CD8-positive, alpha-beta memory T cell (primary cell): ENCODE data around the gene TADA2A. TPM values are rescaled to one million over a fixed set of nuclear protein-coding genes. Genes with fewer than 3 reads are reported as not detected.

Experiments
- CTCF ChIA-PET: fragments of 350-600 bp; sonication (Branson Sonifier 250); formaldehyde crosslinking; loops from one replicate; lab custom pipeline; 2021; ENCODE audit warnings: antibody characterized with exemption; lab: Charles Lee
- POLR2A ChIA-PET: fragments of 350-600 bp; sonication (Branson Sonifier 250); formaldehyde crosslinking; loops from one replicate; lab custom pipeline; 2021; ENCODE audit warnings: antibody characterized with exemption; lab: Charles Lee
- DNase-seq, 5 donors: peaks; one replicate each; pipeline versions ENCODE4 v3.0.0 to v3.0.0-alpha.2; 2020 to 2022; ENCODE audit warnings: mixed read lengths in 1 of 5
- H3K27ac ChIP-seq: one replicate; pipeline ENCODE4 v1.7.0; 2013; ENCODE audit warnings: low read depth, mild to moderate bottlenecking, low read length, moderate library complexity
- H3K27me3 ChIP-seq: 2 replicates; pipeline ENCODE4 v1.7.0; 2013; ENCODE audit warnings: low read length, mild to moderate bottlenecking; ENCODE audit not compliant: insufficient read depth, poor library complexity, severe bottlenecking
- H3K36me3 ChIP-seq: 2 replicates; pipeline ENCODE4 v1.7.0; 2013; ENCODE audit warnings: mild to moderate bottlenecking, low read length, moderate library complexity; ENCODE audit not compliant: insufficient read depth
- H3K4me1 ChIP-seq: 2 replicates; pipeline ENCODE4 v1.7.0; 2013; ENCODE audit warnings: mild to moderate bottlenecking, low read length, moderate library complexity; ENCODE audit not compliant: insufficient read depth
- H3K4me3 ChIP-seq: 2 replicates; pipeline ENCODE4 v1.7.0; 2013; ENCODE audit warnings: mild to moderate bottlenecking, low read length
- H3K9me3 ChIP-seq: 2 replicates; pipeline ENCODE4 v1.7.0; 2013; ENCODE audit warnings: mild to moderate bottlenecking, low read length
- H3K27ac Mint-ChIP-seq, 8 donors: one replicate each; pipeline ENCODE4 v1.8.0; 2020 to 2021; ENCODE audit warnings: mixed read lengths in 8 of 8, mild to moderate bottlenecking in 6 of 8, inconsistent platforms in 3 of 8, moderate library complexity in 3 of 8
- H3K27me3 Mint-ChIP-seq, 2 donors: one replicate each; pipeline ENCODE4 v1.8.0; 2020 to 2021; ENCODE audit warnings: mixed read lengths in 2 of 2, mild to moderate bottlenecking in 1 of 2, moderate library complexity in 1 of 2
- H3K36me3 Mint-ChIP-seq, 3 donors: one replicate each; pipeline ENCODE4 v1.8.0; 2020 to 2021; ENCODE audit warnings: mixed read lengths in 3 of 3, inconsistent platforms in 1 of 3, mild to moderate bottlenecking in 1 of 3
- H3K4me1 Mint-ChIP-seq, 3 donors: one replicate each; pipeline ENCODE4 v1.8.0; 2020 to 2021; ENCODE audit warnings: mixed read lengths in 3 of 3, inconsistent platforms in 1 of 3, mild to moderate bottlenecking in 1 of 3
- H3K4me3 Mint-ChIP-seq, 7 donors: one replicate each; pipeline ENCODE4 v1.8.0; 2020 to 2021; ENCODE audit warnings: mixed read lengths in 7 of 7, mild to moderate bottlenecking in 6 of 7, moderate library complexity in 4 of 7, inconsistent platforms in 2 of 7
- H3K9me3 Mint-ChIP-seq, 5 donors: one replicate each; pipeline ENCODE4 v1.8.0; 2020 to 2022; ENCODE audit warnings: mixed read lengths in 5 of 5, mild to moderate bottlenecking in 3 of 5, moderate library complexity in 2 of 5, inconsistent platforms in 1 of 5
- polyA plus RNA-seq: library from polyadenylated mRNA; unstranded; fragments of 300-500 nt; fragmentation: Illumina TruSeq; gene quantifications from one replicate; pipeline ENCODE4 v1.2.3, GENCODE V29; 2021
- total RNA-seq, 2 experiments: library from RNA; stranded (reverse); gene quantifications; one replicate each; pipeline ENCODE4 v1.2.3, GENCODE V29; 2021

The TADA2A gene, protein sequence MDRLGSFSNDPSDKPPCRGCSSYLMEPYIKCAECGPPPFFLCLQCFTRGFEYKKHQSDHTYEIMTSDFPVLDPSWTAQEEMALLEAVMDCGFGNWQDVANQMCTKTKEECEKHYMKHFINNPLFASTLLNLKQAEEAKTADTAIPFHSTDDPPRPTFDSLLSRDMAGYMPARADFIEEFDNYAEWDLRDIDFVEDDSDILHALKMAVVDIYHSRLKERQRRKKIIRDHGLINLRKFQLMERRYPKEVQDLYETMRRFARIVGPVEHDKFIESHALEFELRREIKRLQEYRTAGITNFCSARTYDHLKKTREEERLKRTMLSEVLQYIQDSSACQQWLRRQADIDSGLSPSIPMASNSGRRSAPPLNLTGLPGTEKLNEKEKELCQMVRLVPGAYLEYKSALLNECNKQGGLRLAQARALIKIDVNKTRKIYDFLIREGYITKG
- 10 to 100 TPM; 42.3 to 46.0 TPM for total RNA-seq
- polyA plus RNA-seq: 12.8 TPM

- Histone ChIP-seq H3K27me3 (no peaks in the 10 kb centered on the region), H3K27ac (peak within 1 kb of the TSS; percentile 76), H3K9me3 (no peaks in the 10 kb centered on the region), H3K36me3 (peaks cover 5% of the 10 kb centered on the region), H3K4me1 (peaks cover 16% of the 10 kb centered on the region), H3K4me3 (peak within 1 kb of the TSS; percentile 96)
- ChIA-PET POLR2A (interaction anchor here (0.5 to 1.7 kb wide), 3 partner anchors 34 to 203 kb away, joined by 3 to 8 read pairs (median 6); partner anchors contain the start of genes DUSP14 and SYNRG), CTCF (interaction anchor here (1.3 kb wide), 1 partner anchor 203 kb away, joined by 4 read pairs; the partner anchor contains the start of gene SYNRG)
- Mint-ChIP-seq H3K4me1 (peaks cover 36 to 63% (median 51%) of the 10 kb centered on the region in 3 donors), H3K27ac (peak within 1 kb of the TSS; percentile 87 to 98 (median 96)), H3K27me3 (no peaks in the 10 kb centered on the region), H3K36me3 (peaks cover 0 to 23% (median 4%) of the 10 kb centered on the region in 3 donors), H3K4me3 (peak within 1 kb of the TSS; percentile 95 to 100 (median 96)), H3K9me3 (no peaks in the 10 kb centered on the region)
- peak; percentile 68 to 81 (median 73) for DNase-seq
Observed at GRCh38 chr17:37406635-37407461, at the start of gene TADA2A, which contains the start of gene ACACA. TSS of gene TADA2A (plus strand) at chr17:37406886. CDS start at chr17:37411366, 4,480 bp downstream. TSS of gene ACACA (minus strand) at chr17:37406836. CDS start at chr17:37406299, 537 bp downstream.

DNA sequence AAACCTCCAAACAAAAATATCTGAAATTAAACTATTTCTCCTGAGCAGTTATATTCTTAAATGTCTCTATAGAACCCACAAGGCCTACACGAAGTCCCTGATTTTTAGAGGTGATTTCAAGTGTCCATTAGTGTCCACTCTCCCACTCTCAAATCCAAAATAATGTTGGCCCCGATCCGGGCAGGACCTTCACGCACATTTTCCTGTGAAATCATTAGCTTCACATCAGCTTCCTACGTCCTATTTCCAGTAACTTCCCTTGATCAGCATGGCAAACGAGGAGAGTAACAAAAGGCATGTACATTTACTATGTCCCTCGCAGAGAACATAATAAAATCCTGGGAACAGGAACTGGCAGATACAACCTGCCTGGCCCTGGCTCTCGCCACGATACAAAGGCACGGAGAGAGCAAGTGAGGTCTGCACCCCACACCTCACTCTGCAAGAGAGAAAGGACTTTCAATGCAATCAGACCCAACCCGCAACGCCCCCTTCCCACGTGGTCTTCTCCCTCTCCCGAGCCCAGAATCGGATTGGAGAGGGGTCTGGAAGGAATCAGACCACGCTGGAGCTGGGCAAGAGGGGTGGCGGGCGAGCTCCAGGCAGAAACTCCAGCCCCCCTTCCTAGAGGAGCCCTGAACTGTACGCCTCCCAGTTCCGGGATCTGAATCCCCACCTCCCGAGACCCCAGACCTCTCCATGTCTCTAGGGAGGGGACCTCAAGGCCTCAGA is 48.4 kb upstream of the TADA2A start:
- peaks cover 13% of the 10 kb centered on the region for H3K4me1 ChIP-seq
- CTCF ChIA-PET: interaction anchor here (0.6 to 2.8 kb wide), 3 partner anchors 14 to 253 kb away, joined by 3 to 11 read pairs (median 4); no protein-coding TSS in a partner anchor
- H3K4me3 Mint-ChIP-seq: peak overlapping the region; percentile 78 to 93 (median 89)
- peak in 4 of 5 donors; percentile 9 to 47 (median 26) for DNase-seq
- H3K27ac ChIP-seq: peak overlapping the region; percentile 79
- peak overlapping the region; percentile 73 for H3K4me3 ChIP-seq
- no peaks in the 10 kb centered on the region for H3K36me3 ChIP-seq
- peaks cover 0 to 2% (median 0%) of the 10 kb centered on the region in 3 donors for H3K36me3 Mint-ChIP-seq
- no peaks in the 10 kb centered on the region for H3K9me3 Mint-ChIP-seq
- H3K27me3 ChIP-seq: no peaks in the 10 kb centered on the region
- peaks cover 13 to 26% (median 23%) of the 10 kb centered on the region in 3 donors for H3K4me1 Mint-ChIP-seq
- peak overlapping the region; percentile 63 to 98 (median 93) for H3K27ac Mint-ChIP-seq
- no peaks in the 10 kb centered on the region for H3K9me3 ChIP-seq
- H3K27me3 Mint-ChIP-seq: no peaks in the 10 kb centered on the region
- POLR2A ChIA-PET: interaction anchor here (0.5 to 1.7 kb wide), 3 partner anchors 15 to 1600 kb away, joined by 3 to 7 read pairs (median 3); partner anchors contain the start of gene SYNRG

GRCh38 chr17:37358830-37359681 is 47.6 kb upstream of the TADA2A start:
- H3K27ac Mint-ChIP-seq: peak overlapping the region in 7 of 8 donors; percentile 77 to 98 (median 93)
- Histone ChIP-seq H3K27ac (peak overlapping the region; percentile 79), H3K4me1 (peaks cover 13% of the 10 kb centered on the region), H3K4me3 (peak overlapping the region; percentile 73), H3K9me3 (no peaks in the 10 kb centered on the region), H3K36me3 (no peaks in the 10 kb centered on the region), H3K27me3 (no peaks in the 10 kb centered on the region)
- ChIA-PET POLR2A (interaction anchor here (0.6 to 1.7 kb wide), 3 partner anchors 124 to 1599 kb away, joined by 3 to 9 read pairs (median 7); partner anchors contain the start of gene SYNRG), CTCF (interaction anchor here (0.6 to 2.8 kb wide), 3 partner anchors 14 to 252 kb away, joined by 3 to 11 read pairs (median 4); no protein-coding TSS in a partner anchor)
- peak; percentile 90 to 93 (median 91) for DNase-seq
- H3K36me3 Mint-ChIP-seq: no peaks in the 10 kb centered on the region
- H3K9me3 Mint-ChIP-seq: no peaks in the 10 kb centered on the region
- no peaks in the 10 kb centered on the region for H3K27me3 Mint-ChIP-seq
- peak overlapping the region; percentile 78 to 93 (median 89) for H3K4me3 Mint-ChIP-seq
- H3K4me1 Mint-ChIP-seq: peaks cover 13 to 26% (median 23%) of the 10 kb centered on the region in 3 donors

DNA sequence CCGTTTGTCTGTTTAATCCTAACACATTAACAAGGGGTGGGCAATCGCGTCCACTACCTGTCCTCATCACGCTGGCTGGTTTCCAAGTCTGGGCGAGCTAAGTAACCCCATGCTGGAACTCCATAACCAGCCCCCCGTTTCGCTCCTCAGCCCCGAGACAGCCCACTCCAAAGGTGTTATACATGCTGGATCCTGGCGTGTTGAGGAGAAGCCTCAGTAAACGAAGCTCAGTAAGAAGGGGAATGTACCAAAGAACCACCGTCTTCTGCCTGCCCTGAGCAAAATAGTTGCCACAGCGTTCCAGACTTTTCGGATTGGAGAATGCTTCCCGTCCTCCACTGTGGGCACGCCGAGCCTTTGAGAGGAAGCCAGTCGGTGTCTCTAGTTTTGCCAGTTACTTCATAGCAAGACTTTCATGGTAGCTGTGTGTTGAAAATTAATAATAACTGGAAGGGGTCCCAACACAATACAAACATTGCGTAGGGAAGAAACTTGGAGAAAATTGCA is 47.0 kb upstream of the TADA2A start:
- Mint-ChIP-seq H3K4me3 (peak overlapping the region; percentile 71 to 93 (median 82)), H3K4me1 (peaks cover 13 to 23% (median 21%) of the 10 kb centered on the region in 3 donors), H3K27me3 (no peaks in the 10 kb centered on the region), H3K27ac (peak overlapping the region; percentile 74 to 94 (median 88)), H3K36me3 (no peaks in the 10 kb centered on the region), H3K9me3 (no peaks in the 10 kb centered on the region)
- peaks cover 13% of the 10 kb centered on the region for H3K4me1 ChIP-seq
- ChIA-PET CTCF (interaction anchor here (2.8 kb wide), 1 partner anchor 13 kb away, joined by 11 read pairs; no protein-coding TSS in a partner anchor), POLR2A (interaction anchor here (1.7 kb wide), 1 partner anchor 249 kb away, joined by 7 read pairs; the partner anchor contains the start of gene SYNRG)
- no peaks in the 10 kb centered on the region for H3K9me3 ChIP-seq
- H3K36me3 ChIP-seq: no peaks in the 10 kb centered on the region
- no peak for DNase-seq
- peak overlapping the region; percentile 78 for H3K27ac ChIP-seq
- peak overlapping the region; percentile 51 for H3K4me3 ChIP-seq
- H3K27me3 ChIP-seq: no peaks in the 10 kb centered on the region

- peak overlapping the region in 1 of 7 donors; percentile 56 for H3K4me3 Mint-ChIP-seq
- ChIA-PET POLR2A (no interaction called here), CTCF (interaction anchor here (0.7 kb wide), 1 partner anchor 728 kb away, joined by 3 read pairs; no protein-coding TSS in a partner anchor)
- H3K27ac Mint-ChIP-seq: no peak overlapping the region
- no peaks in the 10 kb centered on the region for H3K36me3 Mint-ChIP-seq
- Histone ChIP-seq H3K4me3 (no peak overlapping the region), H3K36me3 (no peaks in the 10 kb centered on the region), H3K9me3 (no peaks in the 10 kb centered on the region), H3K27me3 (no peaks in the 10 kb centered on the region), H3K4me1 (peaks cover 13% of the 10 kb centered on the region), H3K27ac (no peak overlapping the region)
- H3K9me3 Mint-ChIP-seq: no peaks in the 10 kb centered on the region
- H3K27me3 Mint-ChIP-seq: no peaks in the 10 kb centered on the region
- peaks cover 13 to 23% (median 21%) of the 10 kb centered on the region in 3 donors for H3K4me1 Mint-ChIP-seq
- DNase-seq: no peak
Observed at GRCh38 chr17:37360632-37361031, 46.1 kb upstream of the TADA2A start.

DNA sequence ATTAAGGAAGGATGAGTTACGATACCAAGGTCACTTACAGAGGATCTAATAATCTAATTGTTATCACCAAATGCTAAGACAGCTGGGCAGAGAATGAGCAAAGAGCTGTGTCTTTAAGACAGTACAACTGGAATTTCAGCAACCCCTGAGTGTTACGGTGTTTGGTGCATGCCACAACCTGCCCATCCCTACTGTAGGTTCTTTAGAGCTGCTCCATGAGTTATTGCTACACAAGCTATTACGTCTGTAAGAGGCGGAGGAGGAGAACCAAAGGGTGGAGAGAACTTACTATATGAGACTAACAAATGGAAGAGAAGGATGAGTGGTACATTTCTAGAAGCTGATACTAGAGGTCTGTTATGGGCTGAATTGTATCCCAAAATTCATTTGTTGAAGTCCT is 45.1 kb upstream of the TADA2A start:
- DNase-seq: no peak
- Mint-ChIP-seq H3K4me1 (peaks cover 13 to 23% (median 21%) of the 10 kb centered on the region in 3 donors), H3K9me3 (no peaks in the 10 kb centered on the region), H3K4me3 (peak overlapping the region in 1 of 7 donors; percentile 56), H3K27ac (peak overlapping the region in 2 of 8 donors; percentile 5 to 58), H3K36me3 (no peaks in the 10 kb centered on the region), H3K27me3 (no peaks in the 10 kb centered on the region)
- no peak overlapping the region for H3K27ac ChIP-seq
- no peak overlapping the region for H3K4me3 ChIP-seq
- no peaks in the 10 kb centered on the region for H3K9me3 ChIP-seq
- POLR2A ChIA-PET: no interaction called here
- H3K4me1 ChIP-seq: peaks cover 13% of the 10 kb centered on the region
- no peaks in the 10 kb centered on the region for H3K36me3 ChIP-seq
- CTCF ChIA-PET: interaction anchor here (0.7 kb wide), 1 partner anchor 729 kb away, joined by 3 read pairs; no protein-coding TSS in a partner anchor
- H3K27me3 ChIP-seq: no peaks in the 10 kb centered on the region
